Natural killer cell (primary cell): ENCODE data around the gene AARS1. TPM values are rescaled to one million over a fixed set of nuclear protein-coding genes. Genes with fewer than 3 reads are reported as not detected.

ENCODE experiments used
- ATAC-seq, 3 donors: fragments of 150-1000 bp in 2 of 3; fragments of 200-7000 bp in 1 of 3; cut with Tn5 transposase; 1 replicate in 1 of 3; 2 replicates in 2 of 3; pipeline ENCODE4 v1.10.0; 2021; ENCODE audit warnings: mild to moderate bottlenecking in 2 of 3, moderate library complexity in 2 of 3
- DNase-seq, 2 donors: peaks; one replicate each; pipeline versions ENCODE4 v3.0.0 to v3.0.0-alpha.2; 2013 to 2021; ENCODE audit warnings: mixed read lengths in 1 of 2
- H3K27ac ChIP-seq: one replicate; pipeline ENCODE4 v1.5.1; 2013; ENCODE audit warnings: mild to moderate bottlenecking, low read length
- H3K27me3 ChIP-seq: one replicate; pipeline ENCODE4 v1.6.1; 2013; ENCODE audit warnings: low read length; ENCODE audit not compliant: control insufficient read depth, insufficient read depth
- H3K36me3 ChIP-seq: one replicate; pipeline ENCODE4 v1.6.1; 2013; ENCODE audit warnings: low read length; ENCODE audit not compliant: control insufficient read depth, insufficient read depth
- H3K4me1 ChIP-seq: one replicate; pipeline ENCODE4 v1.6.1; 2013; ENCODE audit warnings: low read length; ENCODE audit not compliant: control insufficient read depth, insufficient read depth
- H3K4me3 ChIP-seq: one replicate; pipeline ENCODE4 v1.5.1; 2013; ENCODE audit warnings: low read length
- H3K9me3 ChIP-seq: one replicate; pipeline ENCODE4 v1.6.1; 2013; ENCODE audit warnings: low read length; ENCODE audit not compliant: control insufficient read depth, insufficient read depth
- H3K27ac Mint-ChIP-seq, 2 donors: one replicate each; pipeline ENCODE4 v1.8.0; 2022; ENCODE audit warnings: mild to moderate bottlenecking in 2 of 2, mixed read lengths in 2 of 2, moderate library complexity in 1 of 2
- H3K27me3 Mint-ChIP-seq, 2 donors: one replicate each; pipeline ENCODE4 v1.8.0; 2022; ENCODE audit warnings: low read depth in 2 of 2, mixed read lengths in 2 of 2
- H3K36me3 Mint-ChIP-seq: one replicate; pipeline ENCODE4 v1.8.0; 2022; ENCODE audit warnings: mixed read lengths
- H3K4me1 Mint-ChIP-seq, 2 donors: one replicate each; pipeline ENCODE4 v1.8.0; 2022; ENCODE audit warnings: mixed read lengths in 2 of 2
- H3K4me3 Mint-ChIP-seq: one replicate; pipeline ENCODE4 v1.8.0; 2022; ENCODE audit warnings: mild to moderate bottlenecking, moderate library complexity, mixed read lengths
- H3K9me3 Mint-ChIP-seq, 2 donors: one replicate each; pipeline ENCODE4 v1.8.0; 2022; ENCODE audit warnings: mixed read lengths in 2 of 2
- WGBS: methylation state at CpG from one replicate; pipeline ENCODE4 v1.1.7; 2013; ENCODE audit warnings: missing lambda C conversion rate; ENCODE audit not compliant: insufficient coverage; 5-methylcytosine and 5-hydroxymethylcytosine counted together
- intact Hi-C: fragments of 100-400 bp; cut with micrococcal nuclease; formaldehyde crosslinking; loops from one replicate; pipeline ENCODE4 v1.14.2; 2022
- total RNA-seq, 4 donors: library from RNA; stranded (reverse); fragments of 120-200 nt in 1 of 4; gene quantifications; one replicate each; pipeline versions ENCODE4 v1.2.3 to v1.2.4, GENCODE V29; 2013 to 2022
- TF ChIP-seq, protein P1 (sequence below): fragments of 200-600 bp; IDR thresholded peaks from one replicate; pipeline ENCODE4 v1.8.0; 2022; ENCODE audit warnings: antibody characterized with exemption

The AARS1 gene
- total RNA-seq, 3 donors from 2014 or later (not counting 1 experiment from before 2014, with no cell fraction given) = 19.8 to 29.9 (median 26.1) TPM

DNA sequence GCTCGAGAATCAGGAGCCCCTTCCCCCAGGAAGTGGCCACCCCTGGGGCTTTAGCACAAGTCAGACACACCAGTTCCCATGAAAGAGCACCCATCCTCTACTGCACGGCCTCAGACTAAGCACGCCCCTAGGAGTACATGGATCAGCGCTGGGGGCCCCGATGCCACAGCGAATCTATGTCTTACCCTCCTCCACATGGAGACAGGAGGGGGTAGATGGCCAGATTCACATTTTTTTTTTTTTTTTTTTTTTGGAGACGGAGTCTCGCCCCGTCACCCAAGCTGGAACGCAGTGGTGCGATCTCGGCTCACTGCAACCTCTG lies 34.4 kb downstream of the AARS1 start:
- H3K9me3 Mint-ChIP-seq = no peaks in the 10 kb centered on the region
- DNase-seq = no peak
- no peak overlapping the region for H3K4me3 ChIP-seq
- H3K27ac Mint-ChIP-seq = no peak overlapping the region
- H3K9me3 ChIP-seq = no peaks in the 10 kb centered on the region
- WGBS = 94% methylated on average over 8 of the region's 12 CpGs
- H3K27me3 Mint-ChIP-seq = no peaks in the 10 kb centered on the region
- peaks cover 14% of the 10 kb centered on the region for H3K4me1 ChIP-seq
- intact Hi-C loops = no loop called here
- H3K4me1 Mint-ChIP-seq = peaks cover 0 to 12% of the 10 kb centered on the region in 2 donors
- no peak for ATAC-seq
- no peaks in the 10 kb centered on the region for H3K27me3 ChIP-seq
- H3K4me3 Mint-ChIP-seq = no peak overlapping the region
- no peak overlapping the region for H3K27ac ChIP-seq
- no peaks in the 10 kb centered on the region for H3K36me3 Mint-ChIP-seq
- TF ChIP-seq, protein P1, sequence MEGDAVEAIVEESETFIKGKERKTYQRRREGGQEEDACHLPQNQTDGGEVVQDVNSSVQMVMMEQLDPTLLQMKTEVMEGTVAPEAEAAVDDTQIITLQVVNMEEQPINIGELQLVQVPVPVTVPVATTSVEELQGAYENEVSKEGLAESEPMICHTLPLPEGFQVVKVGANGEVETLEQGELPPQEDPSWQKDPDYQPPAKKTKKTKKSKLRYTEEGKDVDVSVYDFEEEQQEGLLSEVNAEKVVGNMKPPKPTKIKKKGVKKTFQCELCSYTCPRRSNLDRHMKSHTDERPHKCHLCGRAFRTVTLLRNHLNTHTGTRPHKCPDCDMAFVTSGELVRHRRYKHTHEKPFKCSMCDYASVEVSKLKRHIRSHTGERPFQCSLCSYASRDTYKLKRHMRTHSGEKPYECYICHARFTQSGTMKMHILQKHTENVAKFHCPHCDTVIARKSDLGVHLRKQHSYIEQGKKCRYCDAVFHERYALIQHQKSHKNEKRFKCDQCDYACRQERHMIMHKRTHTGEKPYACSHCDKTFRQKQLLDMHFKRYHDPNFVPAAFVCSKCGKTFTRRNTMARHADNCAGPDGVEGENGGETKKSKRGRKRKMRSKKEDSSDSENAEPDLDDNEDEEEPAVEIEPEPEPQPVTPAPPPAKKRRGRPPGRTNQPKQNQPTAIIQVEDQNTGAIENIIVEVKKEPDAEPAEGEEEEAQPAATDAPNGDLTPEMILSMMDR = no peak
- peaks cover 36% of the 10 kb centered on the region for H3K36me3 ChIP-seq

DNA sequence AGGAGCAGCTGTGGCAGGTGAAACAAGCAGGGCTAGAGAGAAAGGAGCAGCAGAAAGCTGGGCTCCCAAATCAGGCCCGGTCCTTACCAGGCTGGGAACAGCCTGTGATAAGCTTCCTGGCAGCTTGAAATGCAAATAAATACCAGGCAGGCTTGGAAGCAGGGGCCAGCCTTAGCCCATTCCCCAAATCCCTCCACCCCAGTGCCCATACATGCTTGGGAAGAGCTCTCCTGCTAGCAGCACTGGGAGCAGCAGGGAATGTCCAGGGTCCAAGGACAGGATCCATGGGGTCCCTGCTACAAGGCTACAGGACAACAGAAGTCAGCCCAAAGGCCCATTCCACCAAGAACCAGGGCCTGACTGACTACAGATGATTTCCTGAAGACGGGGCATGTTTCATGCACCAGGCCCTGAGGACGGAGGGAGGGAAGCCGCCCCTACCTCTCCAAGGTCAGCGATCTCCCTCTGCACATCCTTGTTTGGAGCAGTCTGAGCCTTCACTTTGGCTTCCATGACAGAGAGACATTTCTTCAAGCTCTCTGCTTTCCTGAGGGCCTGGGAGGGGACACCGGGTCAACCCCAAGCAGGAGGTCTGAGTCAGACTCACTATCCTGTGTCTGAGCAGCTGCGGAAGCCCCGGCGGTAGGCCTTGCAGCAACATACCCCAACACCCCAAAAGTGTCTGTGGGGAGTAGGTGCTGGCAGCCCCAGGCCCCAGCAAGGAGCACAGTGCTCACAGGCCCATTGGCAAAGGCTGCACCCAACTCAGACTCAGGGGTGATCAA lies 34.9 kb downstream of the AARS1 start:
- Mint-ChIP-seq H3K36me3 (no peaks in the 10 kb centered on the region), H3K9me3 (no peaks in the 10 kb centered on the region), H3K27ac (no peak overlapping the region), H3K4me3 (no peak overlapping the region), H3K27me3 (no peaks in the 10 kb centered on the region), H3K4me1 (peaks cover 0 to 12% of the 10 kb centered on the region in 2 donors)
- Histone ChIP-seq H3K4me3 (no peak overlapping the region), H3K36me3 (peaks cover 33% of the 10 kb centered on the region), H3K27me3 (no peaks in the 10 kb centered on the region), H3K4me1 (peaks cover 19% of the 10 kb centered on the region), H3K9me3 (no peaks in the 10 kb centered on the region), H3K27ac (no peak overlapping the region)
- TF ChIP-seq, protein P1 = peak; percentile 35
- DNase-seq (no peak), ATAC-seq (no peak)
- WGBS = 98% methylated on average over 7 of the region's 9 CpGs
- intact Hi-C loops = no loop called here

DNA sequence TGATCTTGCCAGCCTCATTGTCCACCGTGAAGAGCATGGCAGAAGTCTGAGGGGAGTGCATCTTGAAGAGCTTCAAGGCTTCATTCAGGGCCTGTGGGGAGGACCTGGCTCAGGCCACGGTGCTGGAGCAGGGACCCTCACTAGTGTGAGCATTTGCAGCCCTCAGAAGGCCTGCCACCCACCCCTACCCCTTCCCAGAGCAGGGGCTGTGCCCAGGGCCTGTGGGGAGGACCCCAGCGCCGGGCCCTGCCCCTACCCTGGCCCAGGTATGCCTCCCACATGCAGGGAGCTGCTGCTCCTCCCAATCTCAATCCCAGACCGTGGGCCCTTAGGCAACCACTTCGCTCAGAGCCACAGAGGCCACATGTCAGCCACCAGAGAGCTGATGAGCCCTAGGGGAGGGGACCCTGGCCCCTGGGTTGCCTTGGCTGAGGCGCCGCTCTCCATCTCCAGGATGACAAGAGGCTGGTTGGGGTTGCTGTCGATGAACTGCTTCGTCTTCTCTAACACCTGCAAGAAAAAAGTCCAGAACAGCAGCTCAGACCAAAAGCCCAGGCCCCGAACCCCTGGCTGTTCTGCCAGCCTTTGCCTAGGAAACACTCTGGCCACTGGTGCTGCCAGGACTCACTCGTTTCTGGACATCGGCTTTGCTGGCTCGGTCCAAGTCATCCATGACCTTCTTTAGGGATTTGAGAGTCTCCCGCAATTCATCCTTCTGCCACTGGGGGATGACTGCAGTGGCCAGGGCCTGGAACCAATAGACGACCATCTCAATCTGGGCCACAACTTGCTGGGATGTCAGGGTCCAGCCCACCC lies 35.8 kb downstream of the AARS1 start:
- no peaks in the 10 kb centered on the region for H3K36me3 Mint-ChIP-seq
- H3K4me1 ChIP-seq = peaks cover 24% of the 10 kb centered on the region
- ATAC-seq = no peak
- peaks cover 0 to 12% of the 10 kb centered on the region in 2 donors for H3K4me1 Mint-ChIP-seq
- H3K9me3 Mint-ChIP-seq = no peaks in the 10 kb centered on the region
- intact Hi-C loops = loop anchor here (2.0 kb wide), 1 partner anchor 93 kb away; the partner anchor contains the start of gene DDX19A
- peaks cover 27% of the 10 kb centered on the region for H3K36me3 ChIP-seq
- H3K27ac ChIP-seq = no peak overlapping the region
- 91% methylated on average over 16 of the region's 16 CpGs for WGBS
- H3K27me3 Mint-ChIP-seq = no peaks in the 10 kb centered on the region
- H3K27ac Mint-ChIP-seq = no peak overlapping the region
- no peak overlapping the region for H3K4me3 ChIP-seq
- TF ChIP-seq, protein P1 = peak; percentile 53
- peak in 1 of 2 donors; percentile 66 for DNase-seq
- H3K27me3 ChIP-seq = no peaks in the 10 kb centered on the region
- H3K4me3 Mint-ChIP-seq = no peak overlapping the region
- no peaks in the 10 kb centered on the region for H3K9me3 ChIP-seq
